Measurements from ENCODE around the gene MB21D2.

The MB21D2 gene

DNA sequence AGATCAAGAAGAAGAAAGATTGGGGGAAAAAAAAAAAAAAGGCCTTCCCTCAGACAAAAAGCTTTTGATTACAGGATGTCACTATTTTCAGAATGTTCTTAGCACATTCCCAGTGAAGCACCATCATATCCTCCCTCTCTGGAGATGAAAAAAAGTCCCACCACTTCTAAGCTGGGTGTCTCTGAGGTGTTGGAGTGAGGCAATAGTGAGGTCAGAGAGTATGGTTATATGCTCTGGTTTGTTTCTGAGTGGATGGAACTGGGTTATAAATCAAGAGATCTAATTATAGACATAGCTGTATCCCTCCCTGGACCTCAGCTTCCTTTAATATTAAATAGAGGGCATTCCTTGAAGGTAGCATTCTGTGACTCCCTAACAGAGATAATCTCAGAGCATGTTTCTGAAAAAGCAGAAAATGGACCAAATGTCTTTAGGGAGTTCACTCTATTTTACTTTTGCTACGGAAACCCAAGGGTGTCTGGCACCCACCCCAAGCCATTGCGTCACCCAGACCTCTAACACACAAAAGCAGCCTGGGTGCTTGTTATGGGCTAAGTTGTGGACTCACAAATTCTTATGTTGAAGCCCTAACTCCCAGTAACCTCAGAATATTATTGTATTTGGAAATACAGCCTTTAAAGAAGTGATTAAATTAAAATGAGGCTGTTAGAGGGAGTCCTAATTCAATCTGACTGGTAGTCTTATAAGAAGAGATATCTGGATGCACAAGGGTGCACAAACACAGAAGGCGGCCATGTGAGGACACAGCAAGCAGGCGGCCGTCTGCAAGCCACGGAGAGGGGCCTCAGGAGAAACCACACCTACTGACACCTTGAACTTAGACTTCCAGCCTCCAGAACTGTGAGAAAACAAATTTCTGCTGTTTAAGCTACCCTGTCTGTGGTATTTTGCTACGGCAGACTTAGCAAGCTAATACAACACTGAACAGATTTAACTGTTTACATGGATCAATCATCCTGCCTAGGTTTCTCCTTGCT is 81.5 kb downstream of the MB21D2 start:
- DNase-seq (ENCODE audit: low read depth in 4 of 4, low spot score in 1 of 4): no peak

DNA sequence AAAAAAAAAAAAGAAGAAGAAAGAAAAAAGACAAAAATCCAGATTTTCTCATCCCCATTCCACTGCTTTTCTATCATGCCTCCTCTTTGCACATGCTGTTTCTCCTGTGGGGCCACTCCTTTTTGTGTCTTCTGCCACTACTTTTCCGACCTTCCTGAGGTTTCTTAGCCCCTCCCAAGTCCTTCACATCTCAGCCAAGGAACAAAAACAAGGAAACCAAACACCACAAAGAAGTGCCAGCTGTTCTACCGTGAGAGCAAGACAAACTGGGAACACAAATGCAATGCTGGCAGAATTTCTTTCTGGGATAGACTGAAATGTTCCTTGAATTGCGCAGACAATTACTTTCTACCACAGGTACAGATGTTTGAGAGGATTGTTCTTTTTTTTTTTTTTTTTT is 83.2 kb downstream of the MB21D2 start:
- no peak for DNase-seq (ENCODE audit: low read depth in 4 of 4, low spot score in 1 of 4)

DNA sequence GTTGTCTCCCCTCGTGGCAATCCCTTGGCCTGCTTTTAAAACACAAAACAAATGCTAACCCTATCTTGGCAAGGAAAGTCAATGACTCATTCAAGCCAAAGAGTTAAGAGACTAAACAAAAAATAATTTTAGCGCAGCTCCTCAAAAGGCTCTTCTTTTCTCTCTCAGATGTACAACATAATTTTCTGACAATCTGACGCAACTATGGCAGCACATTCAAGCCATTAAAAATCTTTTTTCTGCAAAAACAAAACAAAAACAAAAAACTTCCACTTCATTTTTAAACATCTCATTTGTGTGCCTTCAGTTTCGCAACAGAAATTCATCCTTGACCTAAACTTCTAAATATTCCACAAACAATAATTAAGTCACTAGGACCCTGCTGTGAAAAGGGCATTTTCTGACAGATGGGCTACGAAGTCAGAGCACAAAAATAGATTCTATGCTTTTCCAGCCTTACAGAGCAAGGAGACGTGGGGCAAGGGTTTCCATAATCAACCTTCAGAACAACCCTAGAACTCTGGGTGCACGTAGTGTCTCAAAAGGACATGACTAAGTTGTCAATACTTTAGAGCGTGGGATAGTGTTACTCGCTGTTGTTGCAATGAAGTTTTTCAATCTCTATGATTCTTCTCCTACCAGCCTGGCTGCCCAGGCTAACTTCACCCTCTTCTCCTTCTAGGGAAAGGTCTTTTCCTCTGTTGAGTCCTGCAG is 84.3 kb downstream of the MB21D2 start:
- DNase-seq (ENCODE audit: low read depth in 4 of 4, low spot score in 1 of 4): no peak

- DNase-seq (ENCODE audit: low read depth in 4 of 4, low spot score in 1 of 4): no peak
Measured at GRCh38 chr3:192831801-192832347, 85.8 kb downstream of the MB21D2 start.

DNA sequence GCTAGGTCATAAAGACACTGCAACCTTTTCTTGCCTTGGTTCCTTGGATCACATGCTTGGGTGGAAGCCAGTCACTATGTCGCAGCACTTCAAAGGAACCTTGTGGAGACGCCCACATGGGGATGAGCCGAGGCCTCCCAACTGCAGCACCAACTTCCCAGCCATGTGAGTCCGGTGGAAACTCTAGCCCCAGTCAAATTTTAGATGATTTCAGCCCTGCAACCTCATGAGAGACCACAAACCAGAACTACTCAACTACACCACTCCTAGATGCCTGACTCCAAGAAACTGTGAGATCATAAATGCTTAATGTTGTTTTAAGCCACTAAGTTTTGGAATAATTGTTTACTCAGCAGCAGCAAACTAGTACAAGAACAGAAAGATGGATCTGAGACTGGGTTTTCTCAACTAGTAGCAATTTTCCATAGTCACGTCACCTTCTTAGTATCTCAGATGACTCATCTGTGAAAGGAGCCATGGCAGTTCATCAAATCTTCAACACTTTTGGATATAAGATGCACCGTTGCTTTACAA is 86.5 kb downstream of the MB21D2 start:
- DNase-seq (ENCODE audit: low read depth in 4 of 4, low spot score in 1 of 4): no peak

- DNase-seq (ENCODE audit: low read depth in 4 of 4, low spot score in 1 of 4): no peak
Measured at GRCh38 chr3:192830291-192831110, 87.2 kb downstream of the MB21D2 start.

GRCh38 chr3:192827863-192828594 is 89.6 kb downstream of the MB21D2 start:
- DNase-seq (ENCODE audit: low read depth in 4 of 4, low spot score in 1 of 4): no peak

DNA sequence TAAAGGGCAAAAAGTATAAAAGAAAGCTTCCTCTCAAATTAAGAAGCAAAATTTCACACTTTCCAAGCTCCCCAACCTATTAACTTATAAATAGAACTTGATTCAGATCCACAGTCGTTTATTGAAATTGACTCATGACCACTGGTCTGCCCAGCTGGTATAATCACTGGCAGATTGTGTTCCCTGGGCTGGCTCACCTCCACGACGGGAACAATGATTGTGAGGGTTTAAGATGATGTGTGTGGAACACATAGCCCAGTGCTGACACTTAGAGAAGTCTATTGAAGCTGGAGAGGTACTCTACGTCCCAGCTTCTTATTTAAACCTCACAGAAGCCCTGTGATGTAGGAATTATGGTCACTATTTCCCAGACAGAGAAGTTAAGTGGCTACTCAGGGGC is 90.4 kb downstream of the MB21D2 start:
- DNase-seq (ENCODE audit: low read depth in 4 of 4, low spot score in 1 of 4): no peak

- DNase-seq (ENCODE audit: low read depth in 4 of 4, low spot score in 1 of 4): no peak
Measured at GRCh38 chr3:192826214-192827006, 91.2 kb downstream of the MB21D2 start.

- no peak for DNase-seq (ENCODE audit: low read depth in 4 of 4, low spot score in 1 of 4)
Measured at GRCh38 chr3:192825657-192826200, 91.9 kb downstream of the MB21D2 start.

DNA sequence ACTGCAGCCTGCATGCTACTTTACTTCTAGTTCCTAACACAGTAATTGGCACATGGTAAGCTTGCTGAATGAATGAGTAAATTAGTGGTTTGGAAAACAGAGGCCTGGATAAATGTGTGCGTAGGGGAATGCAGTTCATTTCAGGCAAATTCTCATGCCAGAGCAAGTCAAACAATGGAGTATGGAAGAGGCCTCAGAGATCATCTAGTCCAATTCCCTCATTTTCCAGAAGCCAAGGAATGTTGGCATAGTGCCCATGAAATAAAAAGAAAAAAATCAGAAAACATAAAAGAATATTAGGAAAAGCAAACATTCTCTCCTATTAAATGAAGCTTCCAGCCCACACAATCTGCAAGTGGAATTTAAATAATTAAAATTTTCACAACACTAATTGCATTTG is 92.4 kb downstream of the MB21D2 start:
- no peak for DNase-seq (ENCODE audit: low read depth in 4 of 4, low spot score in 1 of 4)

GRCh38 chr3:192824313-192824712 is 93.3 kb downstream of the MB21D2 start:
- DNase-seq (ENCODE audit: low read depth in 4 of 4, low spot score in 1 of 4): no peak

GRCh38 chr3:192821161-192821560 is 96.5 kb downstream of the MB21D2 start:
- DNase-seq (ENCODE audit: low read depth in 4 of 4, low spot score in 1 of 4): no peak

GRCh38 chr3:192820161-192820560 is 97.5 kb downstream of the MB21D2 start:
- no peak for DNase-seq (ENCODE audit: low read depth in 4 of 4, low spot score in 1 of 4)

DNA sequence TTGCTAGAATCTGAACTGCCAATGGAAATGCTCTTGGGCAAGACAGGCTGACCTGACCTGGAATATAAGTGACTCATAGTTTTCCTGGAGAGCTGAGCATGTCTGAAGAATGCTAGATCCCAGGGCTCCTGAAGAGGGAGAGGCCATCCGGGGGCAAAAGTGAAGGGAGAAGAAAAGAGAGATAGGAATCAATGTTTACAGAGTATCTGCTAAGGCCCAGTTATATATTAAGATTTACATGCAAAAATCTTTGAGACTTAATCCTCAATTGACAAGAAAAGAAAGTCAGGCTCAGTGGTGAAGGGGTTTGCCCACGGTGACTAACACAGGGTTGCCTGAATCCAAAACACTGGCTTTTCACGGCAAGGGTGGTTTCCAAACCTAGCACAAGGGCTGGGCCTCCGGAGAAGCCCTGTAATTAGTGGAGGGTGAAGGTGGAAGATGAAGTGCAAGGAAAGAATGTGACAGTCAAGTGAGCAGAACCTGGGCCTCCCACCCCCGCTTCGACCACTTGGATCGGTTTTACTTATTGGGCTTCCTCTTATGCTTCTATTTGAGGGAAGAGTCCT is 98.6 kb downstream of the MB21D2 start:
- peak in 2 of 4 experiments; percentile 21 to 32 for DNase-seq (ENCODE audit: low read depth in 4 of 4, low spot score in 1 of 4)

GRCh38 chr3:192818126-192818525 is 99.5 kb downstream of the MB21D2 start:
- no peak for DNase-seq (ENCODE audit: low read depth in 4 of 4, low spot score in 1 of 4)

DNA sequence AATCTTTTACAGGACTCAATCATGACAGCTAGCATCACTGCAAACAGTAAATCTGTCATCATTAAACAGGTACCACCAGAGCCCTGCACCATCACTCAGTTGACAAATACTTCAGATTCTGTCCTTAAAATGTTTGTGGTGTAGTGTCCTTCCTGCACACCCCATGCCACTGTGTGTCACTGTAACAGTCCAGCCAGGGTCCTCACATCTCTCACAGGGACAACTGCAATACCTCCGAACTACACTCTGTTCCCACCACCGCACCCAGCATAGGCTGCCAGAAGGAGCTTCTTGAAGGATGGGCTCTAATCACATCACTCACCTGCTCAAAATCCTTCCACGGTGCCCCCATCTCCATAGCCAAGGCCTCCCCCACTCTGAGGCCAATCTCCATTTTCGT is 100.2 kb downstream of the MB21D2 start:
- DNase-seq (ENCODE audit: low read depth in 4 of 4, low spot score in 1 of 4): no peak

DNA sequence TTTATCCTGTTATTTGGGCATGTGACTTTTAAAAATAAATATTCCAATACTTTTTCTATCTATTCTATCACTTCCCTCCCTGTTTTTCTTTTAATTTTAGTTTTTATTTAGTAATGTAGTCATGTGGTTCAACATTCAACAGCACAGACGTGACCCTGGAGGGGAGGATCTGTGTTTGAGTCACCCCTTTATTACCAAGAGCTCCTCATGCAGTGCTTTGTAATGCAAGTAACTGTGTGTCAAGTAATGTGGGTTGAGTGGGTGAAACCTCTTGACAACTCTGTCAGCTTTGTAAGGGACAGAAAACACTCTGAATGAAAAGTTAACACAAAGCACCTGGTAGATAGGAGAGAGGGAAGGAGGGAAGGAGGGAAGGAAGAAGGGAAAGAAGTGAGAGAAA is 100.6 kb downstream of the MB21D2 start:
- no peak for DNase-seq (ENCODE audit: low read depth in 4 of 4, low spot score in 1 of 4)

DNA sequence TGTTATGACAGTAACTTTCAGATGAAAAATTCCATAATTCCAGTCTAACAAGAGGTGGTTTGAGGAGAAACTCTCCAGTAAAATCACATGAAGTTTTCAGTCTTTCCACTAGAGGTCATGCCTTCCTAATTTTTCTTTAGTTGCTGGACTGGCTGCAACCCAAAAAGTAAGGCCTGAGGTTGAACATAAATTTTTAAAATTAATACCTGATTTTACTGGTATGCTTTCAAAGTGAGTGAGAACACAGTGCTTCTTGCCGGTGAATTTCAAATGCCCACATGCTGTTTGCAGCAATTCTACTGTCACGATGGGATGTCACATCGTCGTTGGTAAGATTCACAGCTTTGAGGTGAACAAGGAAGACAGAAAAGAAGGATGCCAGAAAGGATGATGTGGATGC is 101.3 kb downstream of the MB21D2 start:
- DNase-seq (ENCODE audit: low read depth in 4 of 4, low spot score in 1 of 4): no peak
